K562 (cell line): ENCODE data around the gene BOD1L1. TPM values are rescaled to one million over a fixed set of nuclear protein-coding genes. Genes with fewer than 3 reads are reported as not detected.

ENCODE experiments used
- ATAC-seq: fragments of 200-7000 bp; cut with Tn5 transposase; 3 replicates; pipeline ENCODE4 v1.9.1; 2020; ENCODE audit warnings: moderate library complexity
- BruUV-seq: library from RNA; stranded (reverse); fragments of 400-500 nt; replicated peaks from 2 replicates; lab custom pipeline; 2021; lab: Mats Ljungman, UMichigan
- CTCF ChIA-PET: fragments of 300-600 bp; formaldehyde crosslinking; extraction: SDS; loops from one replicate; lab custom pipeline; 2021; ENCODE audit warnings: low intra/inter-chr PET ratio; lab: Yijun Ruan, JAX
- POLR2A ChIA-PET: fragments of 300-600, 350-650 bp; sonication (Branson Sonifier 250); formaldehyde crosslinking; extraction: SDS; loops from one replicate; lab custom pipeline; 2021; ENCODE audit warnings: antibody characterized with exemption, inconsistent platforms; lab: Yijun Ruan, JAX
- DNase-seq, 4 experiments: peaks; one replicate each; pipeline versions ENCODE4 v3.0.0 to v3.0.0-alpha.2; 2011 to 2018; ENCODE audit warnings: low spot score in 3 of 4, mixed read lengths in 3 of 4; ENCODE audit errors: extremely low read depth in 1 of 4
- FAIRE-seq: peaks from 2 replicates; lab custom pipeline; 2011; peaks lifted over from hg19 to GRCh38; lab: Jason Lieb, UNC
- H2AFZ ChIP-seq: 2 replicates; pipeline ENCODE4 v1.6.0; 2011; ENCODE audit warnings: low read depth, low read length, control low read depth, inconsistent platforms
- H3K27ac ChIP-seq: fragments of 200-600 bp; 3 replicates; pipeline ENCODE4 v1.8.0; 2011; ENCODE audit warnings: low read depth, mild to moderate bottlenecking, control low read depth, inconsistent platforms, low read length, moderate library complexity, mixed read lengths; ENCODE audit errors: extremely low read depth
- H3K27me3 ChIP-seq, 2 experiments: fragments of 300-600 bp in 1 of 2; 2 replicates in 1 of 2; 3 replicates in 1 of 2; pipeline versions ENCODE4 v1.6.0 to v1.8.0; 2011; ENCODE audit warnings: inconsistent platforms in 2 of 2, low read length in 2 of 2, mild to moderate bottlenecking in 1 of 2, mixed read lengths in 1 of 2, moderate library complexity in 1 of 2; ENCODE audit not compliant: control insufficient read depth in 2 of 2, insufficient read depth in 2 of 2
- H3K36me3 ChIP-seq: fragments of 300-600 bp; 3 replicates; pipeline ENCODE4 v1.8.0; 2011; ENCODE audit warnings: mild to moderate bottlenecking, low read length, inconsistent platforms; ENCODE audit not compliant: control insufficient read depth, insufficient read depth
- H3K4me1 ChIP-seq, 2 experiments: fragments of 200-600 bp in 1 of 2; replicated peaks in 1 of 2; 2 replicates in 1 of 2; 3 replicates in 1 of 2; pipeline versions ENCODE4 v1.5.1 to v1.8.0; 2011; ENCODE audit warnings: inconsistent platforms in 2 of 2, low read length in 2 of 2, mild to moderate bottlenecking in 1 of 2, mixed read lengths in 1 of 2, moderate library complexity in 1 of 2; ENCODE audit not compliant: control insufficient read depth in 2 of 2, insufficient read depth in 2 of 2
- H3K4me2 ChIP-seq: 2 replicates; pipeline ENCODE4 v1.6.1; 2011; ENCODE audit warnings: low read length, control low read depth, inconsistent platforms, mixed read lengths; ENCODE audit not compliant: insufficient read depth
- H3K4me3 ChIP-seq: fragments of 200-600 bp; sonication (generic), shearing (Covaris generic); 2 replicates; pipeline ENCODE4 v1.5.1; 2016; ENCODE audit warnings: control low read depth, inconsistent platforms
- H3K79me2 ChIP-seq: fragments of 200-600 bp; 3 replicates; pipeline ENCODE4 v1.8.0; 2011; ENCODE audit warnings: low read length, inconsistent platforms; ENCODE audit not compliant: control insufficient read depth, insufficient read depth
- H3K9ac ChIP-seq, 2 experiments: 2 replicates each; pipeline versions ENCODE4 v1.6.0 to v1.6.1; 2011; ENCODE audit warnings: low read depth in 2 of 2, low read length in 2 of 2, control low read depth in 1 of 2, inconsistent platforms in 1 of 2, mild to moderate bottlenecking in 1 of 2, mixed read lengths in 1 of 2; ENCODE audit not compliant: insufficient read depth in 1 of 2
- H3K9me1 ChIP-seq: one replicate; pipeline ENCODE4 v1.6.0; 2011; ENCODE audit warnings: inconsistent platforms, mild to moderate bottlenecking, low read length, moderate library complexity; ENCODE audit not compliant: control insufficient read depth, insufficient read depth
- H3K9me3 ChIP-seq: replicated peaks from 2 replicates; pipeline ENCODE4 v1.5.1; 2011; ENCODE audit warnings: low read depth, low read length, inconsistent platforms; ENCODE audit not compliant: control insufficient read depth, insufficient read depth
- H4K20me1 ChIP-seq: replicated peaks from 2 replicates; pipeline ENCODE4 v1.6.1; 2011; ENCODE audit warnings: low read length, inconsistent platforms, mixed read lengths; ENCODE audit not compliant: control insufficient read depth, insufficient read depth
- BDP1 ChIP-seq: IDR thresholded peaks from 3 replicates; pipeline ENCODE4 v1.6.1; 2011; ENCODE audit not compliant: insufficient read length, insufficient read depth
- CBX2 ChIP-seq: fragments of 200-600 bp; sonication (generic); IDR thresholded peaks from one replicate; pipeline ENCODE4 v1.6.1; 2012; ENCODE audit warnings: mild to moderate bottlenecking, low read length, inconsistent platforms; ENCODE audit not compliant: insufficient read depth, poor library complexity, severe bottlenecking
- FIP1L1 ChIP-seq: fragments of 200-400 bp; formaldehyde crosslinking; IDR thresholded peaks from 2 replicates; pipeline ENCODE4 v1.6.1; 2018; ENCODE audit warnings: mild to moderate bottlenecking, low read depth, low read length; ENCODE audit not compliant: poor library complexity, severe bottlenecking
- GATAD2A ChIP-seq: fragments of 450-650 bp; IDR thresholded peaks from 2 replicates; pipeline ENCODE4 v1.6.1; 2017
- OTX1 ChIP-seq: fragments of 450-650 bp; formaldehyde crosslinking; IDR thresholded peaks from 2 replicates; pipeline ENCODE4 v1.4.0; 2022; ENCODE audit warnings: mild to moderate bottlenecking
- ZNF644 ChIP-seq: fragments of 200-800 bp; sonication (Bioruptor generic); IDR thresholded peaks from 2 replicates; pipeline ENCODE4 v1.6.1; 2016; ENCODE audit warnings: low read depth, missing genetic modification characterization, missing compliant biosample characterization
- WGBS: fragments of 100-300 bp; shearing (Covaris generic); methylation state at CpG from one replicate; pipeline ENCODE4 v1.1.6; 2016; ENCODE audit warnings: low coverage, mixed read lengths; ENCODE audit not compliant: insufficient coverage; ENCODE audit errors: missing lambda C conversion rate; 5-methylcytosine and 5-hydroxymethylcytosine counted together
- in situ Hi-C: fragments of 300-500 bp; cut with MboI; formaldehyde crosslinking; loops from 4 replicates; pipeline ENCODE4 v1.15.0; 2018; ENCODE audit warnings: inconsistent platforms, mixed read lengths
- intact Hi-C: fragments of 100-400 bp; cut with micrococcal nuclease; formaldehyde crosslinking; loops from 2 replicates; pipeline ENCODE4 v1.14.2; 2022
- polyA plus RNA-seq, 8 experiments: library from polyadenylated mRNA; depleted of rRNA in 4 of 8; stranded (reverse) in 5 of 8; unstranded in 3 of 8; fragments of >200 nt; fragmentation: Nextera tagmentation in 2 of 8; fragmentation: Illumina TruSeq in 1 of 8; extraction: Ambion mirVana in 2 of 8; extraction: Trizol in 1 of 8; gene quantifications; 2 replicates each; pipeline versions ENCODE4 v1.2.1 to v1.2.3, GENCODE V29; 2011 to 2014; ENCODE audit warnings: inconsistent platforms in 1 of 8, missing spikeins in 1 of 8
- total RNA-seq, 7 experiments: library from RNA; depleted of rRNA in 6 of 7; stranded (reverse); fragments of >200 nt in 6 of 7; fragmentation: Illumina TruSeq in 2 of 7; extraction: Trizol in 2 of 7; gene quantifications; 2 replicates each; pipeline versions ENCODE4 v1.2.1 to v1.2.3, GENCODE V29; 2011 to 2021; ENCODE audit warnings: low replicate concordance in 1 of 7
- TF ChIP-seq, protein P1 (sequence below): fragments of 250-450 bp; sonication (Bioruptor Pico); IDR thresholded peaks from 2 replicates; pipeline ENCODE4 v1.5.1; 2021; ENCODE audit warnings: mild to moderate bottlenecking

BOD1L1 gene
- total and polyA plus RNA-seq, 9 of the 15 experiments (the other 6 are each of a cell fraction or from before 2014, with no cell fraction given), result 4.8 to 23.2 (median 17.7) TPM

DNA sequence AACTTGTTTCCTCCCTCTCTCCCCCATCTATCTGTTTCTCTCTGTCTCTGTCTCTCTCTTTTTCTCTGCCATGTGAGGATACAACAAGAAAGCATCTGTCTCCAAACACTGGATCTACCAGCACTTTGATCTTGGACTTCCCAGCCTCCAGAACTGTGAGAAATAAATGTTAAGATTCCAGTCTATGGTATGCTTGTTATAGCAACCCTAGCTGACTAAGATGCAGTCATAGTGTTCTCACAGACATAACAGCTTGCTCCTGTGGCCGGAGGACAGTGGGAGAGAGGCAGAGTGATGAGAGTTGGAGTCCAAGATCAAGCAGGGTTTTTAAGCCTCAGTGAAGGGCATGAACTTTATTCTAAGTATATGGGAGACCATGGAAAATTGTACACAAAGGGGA is 74.4 kb downstream of the BOD1L1 start:
- CTCF ChIA-PET, result no interaction called here
- 0% methylated on average over 1 of the region's 1 CpG for WGBS
- no peak overlapping the region for H3K27ac ChIP-seq
- in situ Hi-C loops (loop anchor here (10.0 kb wide), 1 partner anchor 818 kb away; no protein-coding TSS in a partner anchor), intact Hi-C loops (no loop called here)
- no peak overlapping the region for H2AFZ ChIP-seq
- DNase-seq (no peak), ATAC-seq (no peak), FAIRE-seq (no peak)
- H3K4me3 ChIP-seq, result no peak overlapping the region
- TF ChIP-seq FIP1L1 (no peak), OTX1 (CRISPR knock-in tag) (no peak), BDP1 (no peak), CBX2 (no peak), GATAD2A (no peak), ZNF644 (no peak)
- TF ChIP-seq, protein P1, sequence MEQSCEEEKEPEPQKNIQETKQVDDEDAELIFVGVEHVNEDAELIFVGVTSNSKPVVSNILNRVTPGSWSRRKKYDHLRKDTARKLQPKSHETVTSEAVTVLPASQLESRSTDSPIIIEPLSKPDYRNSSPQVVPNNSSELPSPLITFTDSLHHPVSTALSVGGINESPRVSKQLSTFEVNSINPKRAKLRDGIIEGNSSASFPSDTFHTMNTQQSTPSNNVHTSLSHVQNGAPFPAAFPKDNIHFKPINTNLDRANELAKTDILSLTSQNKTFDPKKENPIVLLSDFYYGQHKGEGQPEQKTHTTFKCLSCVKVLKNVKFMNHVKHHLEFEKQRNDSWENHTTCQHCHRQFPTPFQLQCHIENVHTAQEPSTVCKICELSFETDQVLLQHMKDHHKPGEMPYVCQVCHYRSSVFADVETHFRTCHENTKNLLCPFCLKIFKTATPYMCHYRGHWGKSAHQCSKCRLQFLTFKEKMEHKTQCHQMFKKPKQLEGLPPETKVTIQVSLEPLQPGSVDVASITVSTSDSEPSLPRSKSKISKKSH (CRISPR knock-in tag), result no peak
- H3K27me3 ChIP-seq, result peaks cover 0 to 4% of the 10 kb centered on the region in 2 experiments; a peak in 1 of 5 replicates
- H3K4me1 ChIP-seq, result peaks cover 0 to 4% of the 10 kb centered on the region in 2 experiments; a peak in 2 of 5 replicates
- H3K79me2 ChIP-seq, result no peaks in the 10 kb centered on the region
- H3K36me3 ChIP-seq, result no peaks in the 10 kb centered on the region
- H3K9me3 ChIP-seq, result no peaks in the 10 kb centered on the region
- POLR2A ChIA-PET, result interaction anchor here (0.6 to 0.8 kb wide), 2 partner anchors 10 to 13 kb away, joined by 3 read pairs; no protein-coding TSS in a partner anchor
- H3K4me2 ChIP-seq, result no peak overlapping the region
- BruUV-seq, result no TSS peak
- no peaks in the 10 kb centered on the region for H3K9me1 ChIP-seq
- no peak overlapping the region for H3K9ac ChIP-seq
- no peaks in the 10 kb centered on the region for H4K20me1 ChIP-seq
